HG03095 (cell line): ENCODE measurements around the gene RBBP5.

Source experiments
- ATAC-seq: cut with Tn5 transposase; IDR thresholded peaks from one replicate; pipeline ENCODE4 v1.9.1; 2021; ENCODE audit warnings: moderate library complexity; ENCODE audit not compliant: unreplicated experiment

Gene RBBP5

DNA sequence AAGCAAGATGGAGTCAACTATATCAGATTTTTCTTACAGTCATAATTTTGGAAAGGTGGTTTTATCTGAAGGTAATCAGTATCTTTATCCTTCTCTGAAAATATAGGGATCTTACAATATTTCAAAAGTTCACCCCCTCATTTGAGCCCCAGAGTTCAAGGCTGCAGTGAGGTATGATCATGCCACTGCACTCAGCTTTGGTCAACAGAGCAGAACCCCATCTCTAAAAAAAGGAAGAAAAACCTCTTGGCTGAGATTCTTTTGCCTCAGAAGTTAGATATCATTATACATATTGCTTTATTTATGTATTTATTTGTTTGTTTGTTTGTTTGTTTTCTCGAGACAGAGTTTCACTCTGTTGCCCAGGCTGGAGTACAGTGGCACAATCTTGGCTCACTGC lies 11.5 kb upstream of the RBBP5 start:
- no peak for ATAC-seq

GRCh38 chr1:205129447-205130029 lies 7.8 kb upstream of the RBBP5 start:
- no peak for ATAC-seq

- ATAC-seq = no peak
Observed at GRCh38 chr1:205128050-205128449, 6.3 kb upstream of the RBBP5 start.

DNA sequence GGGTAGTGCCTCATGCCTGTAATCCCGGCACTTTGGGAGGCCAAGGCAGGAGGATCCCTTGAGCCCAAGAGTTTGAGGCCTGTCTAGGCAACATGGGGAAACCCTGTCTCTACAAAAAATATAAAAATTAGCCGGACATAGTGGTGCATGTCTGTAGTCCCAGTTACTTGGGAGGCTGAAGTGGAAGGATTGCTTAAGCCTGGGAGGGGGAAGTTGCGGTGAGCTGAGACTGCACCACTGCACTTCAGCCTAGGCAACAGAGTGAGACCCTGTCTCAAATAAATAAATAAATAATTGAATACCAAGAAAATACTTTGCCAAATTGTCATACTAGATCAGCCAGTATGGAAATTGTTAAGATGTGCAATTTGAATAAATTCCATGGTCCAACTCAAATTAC lies 5.9 kb upstream of the RBBP5 start:
- ATAC-seq = no peak

DNA sequence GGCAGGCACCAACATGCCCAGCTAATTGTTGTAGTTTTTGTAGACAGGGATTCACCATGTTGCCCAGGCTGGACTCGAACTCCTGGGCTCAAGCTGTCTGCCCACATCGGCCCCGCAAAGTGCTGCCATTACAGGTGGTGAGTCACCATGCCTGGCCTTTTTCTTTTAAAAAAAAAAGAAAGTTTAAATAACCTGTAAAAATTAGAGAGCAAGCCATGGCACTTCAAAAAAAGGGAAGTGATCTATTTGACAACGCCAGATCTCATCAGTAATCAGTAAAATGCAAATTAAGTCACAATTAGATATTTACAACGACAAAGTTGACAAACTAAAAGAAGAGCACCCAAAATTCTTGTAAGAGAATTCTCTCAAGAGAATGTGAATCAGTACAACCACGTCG lies 2.9 kb upstream of the RBBP5 start:
- no peak for ATAC-seq

GRCh38 chr1:205122489-205122882 lies 708 bp upstream of the RBBP5 start:
- ATAC-seq = no peak

- ATAC-seq = no peak
Observed at GRCh38 chr1:205118752-205119151, 3.0 kb downstream of the RBBP5 start.

DNA sequence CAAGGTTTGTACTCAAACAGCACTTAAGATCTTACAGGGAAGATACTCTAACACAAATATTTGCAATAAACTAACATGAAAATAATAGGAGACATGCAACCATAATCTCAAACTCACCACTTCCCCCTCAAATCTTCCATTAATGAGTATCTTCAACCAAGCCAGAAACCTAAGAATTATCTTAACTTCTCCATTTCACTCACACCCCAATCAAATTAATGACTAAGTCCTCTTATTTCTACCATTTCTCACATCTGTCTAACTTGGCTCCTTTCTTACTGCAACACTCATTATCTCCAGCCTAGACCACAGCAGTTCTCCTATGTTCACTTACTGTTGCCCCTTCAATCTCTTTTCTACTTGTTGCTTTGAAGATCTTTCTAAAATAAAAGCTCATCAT lies 10.4 kb downstream of the RBBP5 start:
- ATAC-seq = no peak

GRCh38 chr1:205109711-205110110 lies 12.1 kb downstream of the RBBP5 start:
- ATAC-seq = no peak

GRCh38 chr1:205109269-205109668 lies 12.5 kb downstream of the RBBP5 start:
- ATAC-seq = no peak

DNA sequence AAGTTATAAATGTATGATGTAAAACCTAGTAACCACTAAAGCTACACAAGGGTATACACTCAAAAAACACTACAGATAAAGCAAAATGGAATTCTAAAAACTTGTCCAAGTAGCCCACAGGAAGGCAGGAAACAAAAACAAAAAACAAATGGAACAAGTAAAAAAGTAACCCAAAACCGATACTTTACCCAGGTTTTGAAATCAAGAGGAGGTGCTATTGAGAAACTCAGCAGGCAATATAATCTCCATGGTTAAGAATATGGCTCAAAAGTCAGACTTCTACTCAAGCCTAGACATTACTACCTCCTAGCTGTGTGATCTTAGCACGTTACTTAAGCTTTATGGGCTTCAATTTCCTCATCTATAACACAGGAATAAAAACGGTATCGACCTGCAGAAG lies 13.3 kb downstream of the RBBP5 start:
- no peak for ATAC-seq

- no peak for ATAC-seq
Observed at GRCh38 chr1:205107327-205107726, 14.5 kb downstream of the RBBP5 start.

- ATAC-seq = no peak
Observed at GRCh38 chr1:205102404-205102803, 19.4 kb downstream of the RBBP5 start.

DNA sequence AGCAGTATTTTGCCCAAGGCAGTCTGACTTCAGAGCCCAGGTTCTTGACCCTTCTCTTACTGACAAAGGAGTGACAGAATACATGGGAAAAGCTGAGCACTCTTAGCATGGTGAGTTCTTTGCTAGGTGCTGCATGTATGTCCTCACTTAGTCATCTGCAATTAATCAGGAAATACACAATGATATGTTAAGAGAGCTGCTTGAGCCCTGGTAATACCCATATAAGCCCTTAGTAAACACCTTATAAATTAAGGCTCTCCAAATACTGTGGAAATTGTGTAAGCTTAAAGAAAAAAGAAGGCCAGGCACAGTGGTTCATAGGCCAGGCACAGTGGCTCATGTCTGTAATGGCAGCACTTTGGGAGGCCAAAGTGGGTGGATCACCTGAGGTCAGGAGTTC lies 23.5 kb downstream of the RBBP5 start:
- no peak for ATAC-seq

GRCh38 chr1:205095422-205095821 lies 26.4 kb downstream of the RBBP5 start:
- no peak for ATAC-seq

GRCh38 chr1:205091043-205091740 lies 30.6 kb downstream of the RBBP5 start:
- ATAC-seq = no peak

DNA sequence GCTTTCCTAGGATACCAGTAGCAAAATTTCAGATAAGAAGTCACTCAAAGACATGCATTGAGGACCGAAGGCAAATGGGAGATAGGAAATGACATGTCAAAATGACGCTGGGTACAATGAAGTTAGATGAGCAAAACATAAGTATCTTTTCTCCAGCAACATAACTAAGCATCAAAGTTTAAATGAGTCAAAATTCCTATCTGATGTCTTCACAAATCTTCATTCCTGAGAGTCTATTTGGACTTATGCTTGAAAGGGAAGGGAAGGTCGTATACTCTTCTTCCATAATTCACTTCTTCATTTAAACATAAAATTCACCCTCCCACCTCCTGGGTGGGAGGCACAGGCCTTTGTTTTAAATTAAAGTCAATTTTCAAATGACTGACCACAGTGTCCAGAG lies 33.4 kb downstream of the RBBP5 start:
- no peak for ATAC-seq

DNA sequence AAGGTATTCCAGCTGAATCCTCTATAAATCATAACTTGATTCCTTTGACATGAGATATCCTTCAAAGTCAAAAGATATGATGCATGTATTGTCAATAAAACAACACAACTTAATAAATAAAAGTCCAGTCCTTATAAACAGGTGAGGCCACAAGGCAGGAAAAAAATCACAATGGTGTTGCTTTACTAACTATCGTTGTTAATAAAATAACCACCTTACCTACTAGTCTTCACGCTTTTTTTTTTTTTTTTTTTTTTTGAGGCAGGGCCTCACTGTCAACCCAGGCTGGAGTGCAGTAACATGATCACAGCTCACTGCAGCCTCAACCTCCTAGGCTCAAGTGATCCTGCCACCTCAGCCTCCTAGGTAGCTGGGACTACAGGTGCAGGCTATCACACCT lies 37.4 kb downstream of the RBBP5 start, which contains the start of gene TMEM81:
Gene TMEM81 (minus strand): TSS at position 101 of the 400 bp plus-strand sequence. CDS start 140 bp downstream, outside the sequence.
- ATAC-seq = no peak

DNA sequence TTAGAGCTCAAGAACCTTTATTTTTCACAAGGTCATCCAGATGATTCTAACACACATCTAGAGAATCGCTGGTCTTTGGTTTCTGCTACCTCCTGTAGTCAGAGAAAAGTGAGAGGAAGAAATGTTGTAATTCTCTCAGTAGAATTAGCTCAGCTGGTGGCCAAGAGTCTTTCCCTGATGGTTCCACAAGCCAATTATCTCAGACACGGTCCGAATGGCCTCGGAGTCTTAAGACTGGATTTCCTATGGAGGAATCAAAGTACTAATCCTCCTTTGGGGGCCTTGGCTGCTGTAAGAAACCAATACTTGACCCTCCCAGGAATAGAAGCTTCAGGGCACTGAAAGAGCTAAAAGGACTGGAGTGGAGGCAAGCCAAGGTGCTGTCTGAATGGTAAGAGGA lies 39.3 kb downstream of the RBBP5 start:
- ATAC-seq = no peak

GRCh38 chr1:205077934-205078311 lies 43.9 kb downstream of the RBBP5 start:
- ATAC-seq = no peak

DNA sequence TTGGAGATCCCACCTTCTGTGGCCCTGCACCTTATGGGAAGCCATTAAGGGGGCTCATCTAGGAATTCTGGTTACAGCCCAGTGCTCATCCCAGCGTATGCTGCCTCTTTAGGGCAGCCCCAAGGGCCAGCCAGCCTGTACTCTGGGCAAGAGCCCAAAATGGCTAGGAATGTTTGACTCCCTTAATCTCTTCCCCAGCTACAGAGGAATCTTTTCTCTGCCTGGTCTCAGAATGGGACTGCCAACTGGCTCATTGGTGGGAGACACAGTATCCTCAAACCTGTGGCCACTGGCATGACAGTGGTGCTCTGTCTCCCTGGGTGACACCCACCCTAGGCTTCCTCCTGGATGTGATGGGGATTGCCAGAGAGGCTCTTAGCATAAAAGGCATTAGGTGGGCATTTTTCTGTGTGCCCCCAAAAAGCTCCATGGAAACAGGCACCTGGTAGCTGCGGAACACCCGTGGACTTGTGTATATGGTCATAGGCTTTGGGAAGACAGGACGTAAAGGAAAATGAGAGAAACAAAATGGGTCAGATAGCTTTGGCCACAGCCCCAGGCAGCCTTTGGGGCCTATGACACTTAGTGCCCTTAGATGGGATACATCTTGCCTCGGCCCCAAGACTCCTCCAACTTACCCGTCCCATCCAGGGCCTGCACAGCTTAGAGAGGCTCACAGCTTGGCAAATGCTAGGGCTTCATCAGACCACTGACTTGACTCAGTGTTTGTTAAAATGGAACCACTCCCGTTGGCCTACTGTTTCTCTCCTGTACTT lies 44.4 kb downstream of the RBBP5 start:
- ATAC-seq = no peak

DNA sequence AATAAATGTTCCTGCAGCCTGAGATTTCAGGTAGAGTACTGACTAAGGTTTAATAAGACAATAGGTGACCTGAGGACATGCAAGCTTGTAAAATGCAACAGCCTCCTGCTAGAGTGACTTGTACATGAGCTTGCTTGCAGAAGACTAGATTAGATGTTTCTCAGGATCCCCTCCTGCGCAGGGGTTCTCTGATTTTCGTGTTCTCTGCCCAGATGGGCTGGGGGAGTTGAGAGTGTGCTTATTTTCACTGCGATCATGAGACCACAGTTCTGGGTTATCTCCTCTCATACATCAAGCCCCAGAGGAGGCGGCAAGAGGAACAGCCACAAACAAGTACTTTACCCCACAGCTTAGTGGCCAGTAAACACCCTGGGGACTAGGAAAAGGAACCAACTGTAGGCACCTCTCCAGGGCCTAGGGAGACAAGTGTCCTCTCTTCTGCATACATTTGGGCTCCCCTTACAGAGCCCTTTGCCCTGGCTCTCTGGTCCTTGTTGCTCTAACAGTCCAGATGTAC lies 45.5 kb downstream of the RBBP5 start:
- ATAC-seq = no peak
